Stimulated activated CD4-positive, alpha-beta T cell treated with anti-CD3 and anti-CD28 coated beads, Interleukin-15, amount 100 ng/mL, for 1 hour (primary cell): ENCODE data around the gene USP3.

Experiments used
- DNase-seq, 2 donors: peaks; one replicate each; pipeline ENCODE4 v3.0.0-alpha.2; 2020; ENCODE audit warnings: low read depth in 1 of 2, low spot score in 1 of 2

The USP3 gene

DNA sequence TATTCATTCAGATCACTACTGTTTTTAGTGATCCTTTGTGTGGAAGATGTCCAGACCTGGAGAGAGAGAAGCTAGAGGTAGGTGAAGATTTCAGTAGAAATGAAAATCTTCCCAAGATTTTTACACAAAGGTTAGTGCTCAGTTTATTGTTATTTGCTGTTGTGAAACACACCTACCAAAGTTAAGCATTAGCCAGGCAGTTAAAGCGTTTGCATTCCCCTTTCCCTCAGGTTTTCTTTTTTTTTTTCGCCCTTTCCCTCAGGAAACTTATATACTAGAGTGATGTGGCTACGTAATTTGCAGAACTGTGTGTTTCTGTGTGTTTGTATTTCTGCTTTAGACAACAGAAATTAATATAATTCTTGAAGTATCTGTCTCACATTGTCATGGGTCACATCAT is 34.5 kb downstream of the USP3 start:
- DNase-seq = no peak

DNA sequence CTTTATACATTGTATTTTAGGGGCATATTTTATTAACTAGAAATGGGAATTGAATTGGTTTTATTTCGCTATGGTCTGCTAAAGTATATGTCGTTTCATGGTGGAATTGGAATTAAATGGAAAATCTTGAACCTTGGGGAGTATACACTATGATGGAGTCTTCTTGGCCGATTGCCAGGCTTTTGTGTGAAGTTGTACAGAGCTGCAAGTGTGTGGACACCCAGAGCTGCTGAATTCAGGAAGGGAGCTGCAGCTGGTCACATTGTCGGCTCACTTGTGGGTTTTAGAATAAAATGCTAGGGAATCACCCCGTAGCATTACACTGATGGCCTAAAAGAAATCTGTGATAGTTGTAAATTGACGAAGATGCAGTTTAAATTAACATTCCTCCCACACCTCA is 35.1 kb downstream of the USP3 start:
- no peak for DNase-seq

DNA sequence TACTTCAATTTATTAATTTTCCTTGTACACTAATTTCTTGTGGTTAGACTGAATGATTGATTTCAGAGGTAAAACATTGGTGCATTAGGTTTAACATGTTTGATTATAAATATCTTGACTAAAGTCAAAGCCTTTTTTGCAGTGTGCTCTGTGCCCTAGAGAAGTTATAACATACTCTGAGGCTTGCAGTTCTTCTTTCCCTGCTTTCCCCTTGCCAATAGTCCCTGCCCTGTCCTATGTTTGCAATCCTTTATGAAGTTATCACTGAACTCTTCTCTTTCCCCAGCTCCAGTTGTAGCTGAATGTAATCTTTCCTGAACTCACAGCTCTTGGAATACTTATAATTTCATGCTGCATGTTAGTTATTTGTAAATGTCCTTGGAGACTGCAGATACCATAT is 35.6 kb downstream of the USP3 start:
- no peak for DNase-seq

DNA sequence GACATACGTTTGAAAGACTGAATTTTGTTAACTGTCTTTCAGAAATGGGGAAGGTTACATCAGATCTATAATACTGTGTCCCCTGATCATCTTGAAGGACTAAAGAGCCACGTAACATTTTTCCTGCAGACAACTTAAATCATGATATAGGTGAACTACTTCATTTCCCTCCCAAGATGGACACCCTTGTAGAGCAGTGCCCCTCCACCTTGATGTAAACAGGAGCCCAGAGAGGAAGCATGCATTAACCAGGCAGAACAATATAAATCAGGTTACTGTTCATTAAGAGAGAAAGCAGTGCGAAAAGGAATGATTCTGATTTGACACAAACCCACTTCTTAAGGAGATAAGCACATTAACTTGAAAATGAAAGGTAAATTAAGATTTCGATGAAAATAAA is 36.1 kb downstream of the USP3 start:
- no peak for DNase-seq

DNA sequence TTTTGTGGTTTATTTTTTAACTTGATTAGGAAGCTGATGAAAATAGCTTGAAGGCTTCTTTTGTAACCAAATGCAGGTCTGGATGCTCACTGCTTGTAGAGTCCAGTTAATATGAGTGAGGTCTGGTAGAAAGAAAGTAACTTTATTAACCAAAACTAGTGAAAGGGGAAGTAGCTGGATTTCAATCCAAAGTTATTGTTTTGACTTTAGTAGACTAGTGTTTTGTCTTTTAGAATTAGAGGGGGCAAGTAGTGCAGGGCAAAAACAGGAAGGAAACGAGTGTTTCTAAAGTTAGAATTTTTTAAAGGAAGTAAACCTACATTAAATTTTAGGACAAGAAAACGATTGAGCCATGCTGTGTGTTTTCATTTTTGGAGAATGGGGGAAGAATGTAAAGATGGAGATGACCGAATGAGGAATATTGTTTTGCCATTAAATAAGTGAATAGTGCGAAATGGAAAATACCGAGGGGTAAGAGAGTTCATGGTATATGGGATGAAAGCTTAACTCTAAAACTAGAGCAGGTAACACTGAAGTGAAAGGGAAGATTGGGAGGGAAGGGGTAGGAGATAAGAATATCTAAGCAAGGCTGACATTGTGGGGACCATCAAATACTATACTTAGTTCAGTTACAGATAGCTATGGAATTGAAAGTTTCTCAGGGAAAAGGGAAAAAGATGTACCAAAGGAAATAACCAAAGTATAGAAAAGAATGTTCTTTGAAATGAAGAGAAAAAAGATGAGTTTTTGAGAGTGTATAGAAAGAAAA is 40.0 kb downstream of the USP3 start:
- DNase-seq = no peak

DNA sequence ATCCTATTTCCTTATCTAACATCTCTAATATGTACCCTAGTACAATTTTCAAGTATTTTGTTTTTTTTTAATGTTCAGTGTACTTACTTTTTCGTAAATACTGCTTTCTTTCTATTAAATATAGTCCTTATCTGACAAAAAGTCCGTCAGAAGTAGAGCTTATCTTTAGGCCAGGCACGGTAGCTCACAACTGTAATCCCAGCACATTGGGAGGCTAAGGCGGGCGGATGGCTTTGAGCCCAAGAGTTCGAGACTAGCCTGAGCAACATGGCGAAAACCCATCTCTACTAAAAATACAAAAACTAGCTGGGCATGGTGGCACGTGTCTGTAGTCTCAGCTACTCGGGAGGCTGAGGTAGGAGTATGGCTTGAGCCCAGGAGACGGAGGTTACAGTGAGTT is 41.1 kb downstream of the USP3 start:
- DNase-seq = no peak

DNA sequence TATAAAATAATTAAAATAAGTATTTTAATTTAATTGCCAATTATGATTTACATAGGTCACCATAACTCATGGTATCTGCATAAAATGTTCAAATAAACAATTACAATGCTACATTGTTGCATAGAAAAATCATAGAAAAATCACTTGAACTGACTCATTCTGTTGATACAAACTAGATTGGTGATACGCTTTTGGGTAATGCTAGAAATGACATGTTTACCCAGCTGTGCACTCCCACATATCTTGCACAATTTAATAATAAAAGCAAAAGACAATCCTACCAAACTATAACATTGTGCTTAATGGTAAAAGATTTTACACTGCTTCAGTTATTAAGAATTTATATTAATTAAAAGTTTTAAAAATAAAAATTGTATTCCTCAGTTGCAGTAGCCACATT is 47.0 kb downstream of the USP3 start:
- DNase-seq = no peak

DNA sequence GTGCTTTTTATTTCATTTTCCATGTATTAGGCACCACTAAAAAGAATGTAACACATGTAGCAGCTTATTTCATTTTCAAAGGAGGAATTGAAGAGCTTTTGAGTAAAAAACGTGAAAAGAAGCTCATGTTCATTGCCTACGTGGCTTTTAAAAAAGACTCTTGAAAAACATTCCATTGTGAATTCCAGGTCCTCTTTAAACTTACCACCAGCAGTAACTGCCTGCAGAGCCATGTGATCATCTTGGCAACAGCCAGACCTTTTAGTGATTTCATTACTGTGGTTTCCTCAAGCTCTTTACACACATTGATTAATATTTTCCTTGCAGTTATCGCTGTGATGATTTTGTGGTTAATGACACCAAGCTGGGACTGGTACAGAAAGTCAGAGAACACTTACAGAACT is 49.0 kb downstream of the USP3 start:
- no peak for DNase-seq

DNA sequence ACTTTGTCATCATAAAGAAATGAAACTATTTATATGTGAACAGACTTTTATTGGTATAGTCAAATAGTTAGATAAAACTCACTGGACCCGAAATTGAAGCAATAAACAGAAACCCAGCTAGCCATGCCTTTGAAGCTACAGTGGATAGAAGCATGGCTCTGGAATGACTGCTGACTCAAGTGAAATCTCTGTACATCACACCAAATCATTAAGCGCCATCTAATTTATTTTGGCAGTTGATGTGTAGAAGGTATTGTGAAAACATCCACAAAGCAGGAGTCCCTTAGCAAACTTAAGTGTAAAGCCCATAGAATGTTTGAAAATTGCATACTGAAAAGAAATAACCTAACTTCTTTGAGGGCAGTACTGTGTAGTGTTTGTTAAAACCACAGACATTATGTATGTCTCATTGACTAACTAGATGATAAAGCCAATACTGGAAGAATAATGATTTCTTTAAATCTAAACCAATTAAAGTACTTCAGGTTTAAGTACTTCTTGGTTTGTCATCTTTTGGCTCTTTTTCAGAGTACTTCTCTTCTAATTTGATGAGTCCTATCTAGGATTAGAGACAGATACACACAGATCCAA is 50.0 kb downstream of the USP3 start:
- DNase-seq = no peak

DNA sequence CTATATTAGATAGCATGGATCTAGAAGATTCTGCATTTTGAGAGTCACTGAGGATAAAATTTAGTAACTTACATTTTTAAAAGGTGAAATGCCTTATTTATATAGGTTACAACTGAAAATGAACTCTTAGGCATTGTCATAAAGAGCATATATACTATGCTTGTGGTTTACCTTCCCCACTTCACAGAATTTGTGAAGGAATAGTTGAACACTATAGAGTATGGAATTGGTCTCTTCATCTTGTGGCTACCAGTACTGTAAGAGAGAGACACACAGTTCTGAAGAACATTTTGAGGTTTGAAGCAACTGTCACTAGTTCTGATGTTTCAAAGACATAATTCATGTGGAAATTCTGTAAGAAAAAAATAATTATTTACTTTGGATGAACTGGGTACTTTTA is 51.1 kb downstream of the USP3 start:
- no peak for DNase-seq

DNA sequence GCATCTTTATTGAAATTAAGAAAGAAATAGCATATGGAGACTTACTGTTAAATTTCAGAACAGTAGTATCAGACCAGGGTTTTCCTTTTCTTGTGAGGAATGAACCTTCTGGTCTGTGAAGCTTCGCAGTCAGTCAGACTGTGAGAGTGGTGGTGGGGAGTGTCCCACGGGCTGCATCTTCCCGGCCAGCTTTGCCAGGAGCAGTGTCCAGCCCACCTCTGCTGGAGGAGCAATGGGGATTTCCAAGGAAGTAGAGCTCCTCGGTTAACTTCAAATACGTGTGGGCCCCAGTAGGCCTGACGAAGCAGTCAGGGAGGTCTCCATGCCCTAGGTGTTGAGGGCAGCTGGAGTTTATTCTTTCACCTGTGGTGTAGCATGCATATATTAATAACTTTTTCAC is 51.9 kb downstream of the USP3 start:
- no peak for DNase-seq

DNA sequence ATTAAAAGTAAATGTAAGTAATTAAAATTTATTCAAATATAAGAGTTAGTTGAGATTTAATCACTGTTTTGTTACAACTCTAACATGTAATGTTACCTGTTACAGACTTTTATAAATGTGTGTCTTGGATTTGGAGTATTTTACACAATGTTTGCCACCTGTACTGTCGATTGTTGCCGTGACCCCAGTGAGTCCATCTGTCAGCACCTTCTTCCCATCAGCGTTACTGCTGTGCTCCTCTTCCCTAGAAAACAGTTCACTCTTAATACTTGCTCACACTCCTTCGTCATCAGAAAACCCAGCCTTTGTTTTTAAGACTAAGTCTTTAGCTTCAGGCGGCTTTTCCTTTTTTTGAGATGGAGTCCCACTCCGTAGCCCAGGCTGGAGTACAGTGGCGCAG is 52.3 kb downstream of the USP3 start:
- no peak for DNase-seq

DNA sequence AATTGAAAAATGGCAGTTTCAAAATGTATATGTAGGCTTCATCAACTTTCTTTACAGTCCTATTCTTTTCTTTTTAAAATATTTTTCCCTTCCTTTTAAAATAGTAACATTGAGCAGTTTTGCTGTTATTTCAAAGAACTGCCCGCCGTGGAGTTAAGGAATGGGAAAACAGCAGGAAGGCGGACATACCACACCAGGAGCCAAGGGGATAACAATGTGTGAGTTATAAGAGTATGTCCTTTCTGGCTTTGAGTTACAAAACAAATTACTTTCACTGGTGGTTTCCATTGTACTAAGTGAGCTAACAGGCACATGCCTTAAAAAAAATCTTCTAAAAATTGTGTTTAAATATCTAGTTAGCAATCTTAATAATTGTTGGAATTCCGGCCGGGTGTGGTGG is 55.4 kb downstream of the USP3 start:
- DNase-seq = no peak

DNA sequence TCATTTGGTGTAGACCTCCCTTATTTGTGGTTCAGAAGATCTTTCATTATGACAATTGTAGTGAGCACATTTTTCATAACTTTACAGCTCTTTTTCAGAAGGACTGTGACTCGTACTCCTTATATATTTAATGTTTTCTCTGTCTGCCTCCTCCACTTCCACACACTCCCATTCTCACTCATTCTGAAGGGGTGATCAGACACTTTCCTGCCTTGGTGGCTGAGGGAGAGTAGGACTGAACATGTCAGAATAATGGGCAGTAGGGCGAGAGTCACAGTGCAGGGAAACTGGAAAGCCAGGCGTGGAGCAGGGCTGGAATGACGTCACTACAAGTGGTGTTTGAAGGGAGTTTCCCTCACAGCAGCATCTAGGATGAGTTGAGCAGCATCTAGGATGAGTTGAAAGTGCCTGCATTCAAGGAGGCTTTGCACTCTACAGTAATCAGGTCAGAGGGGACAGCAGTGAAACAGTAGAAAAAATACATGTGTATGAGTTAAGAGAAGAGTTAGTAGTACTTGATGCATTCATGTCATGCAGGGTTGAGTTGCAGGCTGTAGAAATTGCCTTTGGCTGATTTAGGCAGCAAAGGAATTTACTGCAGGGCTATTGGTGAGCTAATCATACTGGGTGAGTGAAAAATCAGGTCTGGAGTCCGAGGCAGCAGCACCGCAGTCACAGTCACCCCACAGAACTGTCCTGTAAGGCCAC is 56.5 kb downstream of the USP3 start:
- DNase-seq = peak in 1 of 2 donors; percentile 5

DNA sequence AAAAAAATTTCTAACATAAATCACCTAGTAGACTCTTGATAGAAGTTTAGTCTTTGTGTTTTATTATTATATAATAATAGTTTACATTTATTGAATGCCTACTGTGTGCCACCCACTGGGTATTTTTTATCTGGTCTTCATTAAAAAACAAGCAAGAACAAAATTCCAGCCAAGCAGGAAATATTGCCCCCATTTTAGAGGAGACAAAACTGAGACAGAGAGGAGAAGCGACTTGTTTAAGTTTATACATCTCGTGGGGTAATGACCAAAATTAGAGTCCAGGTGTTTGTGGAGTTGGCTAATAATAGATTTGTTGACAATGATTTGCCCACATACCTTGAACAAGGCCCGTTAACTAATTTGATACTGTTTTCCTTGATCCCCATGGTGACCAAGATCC is 59.7 kb downstream of the USP3 start:
- no peak for DNase-seq

DNA sequence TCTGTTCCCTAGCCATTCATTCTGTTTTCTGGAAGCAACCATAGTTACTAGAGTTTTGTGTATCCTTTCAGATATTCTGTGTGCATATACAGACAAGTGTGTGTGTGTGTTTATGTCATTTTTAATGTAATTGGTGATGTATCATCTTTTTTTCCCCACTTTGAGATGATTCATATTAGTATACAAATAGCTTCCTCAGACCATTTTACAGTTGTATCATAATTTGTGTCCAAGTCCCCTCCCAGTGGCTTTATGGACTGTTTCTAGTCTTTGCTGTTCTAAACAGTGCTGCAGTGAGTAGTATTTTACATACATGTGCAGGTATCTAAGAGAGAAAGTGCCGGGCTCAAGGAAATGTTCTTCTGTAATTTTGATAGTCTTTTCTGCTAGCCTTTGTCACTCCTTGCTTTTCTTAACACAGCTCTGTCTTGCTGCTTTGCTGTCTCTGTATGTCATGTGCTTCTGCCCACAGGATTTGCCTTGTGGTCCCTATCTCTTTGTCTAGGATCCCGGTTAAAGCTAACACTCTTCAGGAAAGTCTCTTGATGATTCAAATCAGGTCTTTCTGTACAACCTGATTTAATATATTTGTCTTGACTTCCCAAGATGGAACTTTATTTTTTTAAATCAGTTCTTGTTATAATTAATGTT is 61.3 kb downstream of the USP3 start:
- DNase-seq = no peak

DNA sequence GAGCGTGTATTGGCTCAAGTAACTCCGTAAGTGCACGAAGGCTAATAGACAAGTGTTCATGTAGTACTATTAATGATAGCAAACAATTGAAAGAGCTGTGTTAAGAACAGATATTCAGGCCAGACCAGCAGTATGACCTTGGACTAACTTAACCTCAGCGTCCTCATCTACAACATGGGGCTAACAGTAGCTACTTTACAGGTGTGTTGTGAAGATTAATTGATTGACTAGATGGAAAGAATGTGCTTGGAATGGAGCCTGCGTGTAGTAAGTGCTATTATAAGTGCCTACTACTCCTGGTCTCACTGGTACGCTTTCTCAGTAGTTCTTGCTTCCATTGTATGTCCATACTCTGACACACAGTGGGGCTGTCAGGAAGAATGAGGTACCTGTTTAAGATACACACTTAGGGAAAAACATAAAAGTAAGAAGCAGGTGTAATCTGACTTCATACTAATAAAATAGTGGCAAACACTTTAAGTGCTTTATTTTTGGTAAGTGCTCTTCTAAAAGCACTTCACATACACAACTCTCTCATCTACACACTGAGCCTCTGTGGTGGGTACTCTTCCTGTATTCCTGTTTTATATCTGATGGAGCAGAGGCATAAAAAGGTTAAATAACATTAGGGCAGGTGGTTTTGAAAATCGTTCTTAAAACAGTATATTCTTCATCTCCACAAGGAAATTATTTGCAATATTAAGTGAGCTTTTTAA is 68.5 kb downstream of the USP3 start:
- no peak for DNase-seq

DNA sequence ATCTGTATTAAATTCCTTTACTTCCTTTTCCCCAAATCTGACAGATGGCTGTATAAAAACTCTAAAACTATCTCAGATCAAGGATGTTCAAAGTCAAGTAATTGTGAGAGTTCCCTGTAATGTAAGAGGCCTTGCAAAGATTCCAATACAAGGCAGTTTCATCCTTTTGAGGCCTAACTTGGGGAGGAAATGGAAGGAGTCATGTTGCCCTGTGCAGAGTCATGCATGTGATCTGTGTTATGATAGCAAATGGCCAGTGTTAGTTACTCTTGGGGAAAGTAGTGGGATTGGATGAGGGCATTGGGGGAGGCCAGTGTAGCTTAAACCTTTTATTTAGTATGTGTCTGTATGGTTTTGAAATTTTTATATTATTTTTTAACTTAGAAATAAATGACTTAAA is 69.1 kb downstream of the USP3 start:
- DNase-seq = no peak

DNA sequence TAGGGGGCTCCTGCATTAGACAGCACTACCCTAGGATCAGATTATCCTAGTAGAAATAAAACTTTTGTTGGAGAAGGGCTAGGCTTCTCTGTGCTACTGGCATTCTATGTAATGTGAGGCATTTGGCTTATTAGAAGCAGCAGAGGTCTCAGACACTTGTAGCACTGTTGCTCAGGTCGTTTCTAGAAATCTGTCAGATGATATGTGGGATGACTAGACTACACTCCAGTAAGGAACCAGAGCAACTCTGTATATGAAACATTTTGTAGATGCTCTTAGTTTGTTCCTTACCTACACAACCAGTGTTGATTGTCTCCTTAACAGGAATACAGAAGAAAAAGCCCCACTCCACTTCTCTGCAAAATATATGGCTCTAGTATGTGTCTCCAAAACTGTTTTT is 70.9 kb downstream of the USP3 start:
- no peak for DNase-seq

DNA sequence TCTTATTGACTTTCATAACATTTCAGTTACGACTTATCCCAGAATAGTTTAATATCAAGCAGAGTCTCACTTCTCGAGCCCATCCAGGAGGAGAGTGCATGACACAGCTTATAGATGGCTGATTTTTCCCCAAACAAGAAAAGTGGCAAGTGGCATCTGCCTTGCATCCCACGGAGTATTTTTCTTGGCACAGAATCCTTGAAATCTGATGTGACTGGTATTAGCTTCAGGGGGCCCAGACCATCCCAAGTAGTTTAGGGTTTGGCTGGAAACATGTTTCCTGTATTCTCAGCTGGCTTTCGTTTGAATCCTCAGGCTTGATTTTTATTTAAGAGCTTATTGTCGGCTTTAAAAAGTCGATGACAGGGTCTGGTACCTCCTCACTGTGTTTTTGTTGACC is 72.0 kb downstream of the USP3 start:
- DNase-seq = no peak

DNA sequence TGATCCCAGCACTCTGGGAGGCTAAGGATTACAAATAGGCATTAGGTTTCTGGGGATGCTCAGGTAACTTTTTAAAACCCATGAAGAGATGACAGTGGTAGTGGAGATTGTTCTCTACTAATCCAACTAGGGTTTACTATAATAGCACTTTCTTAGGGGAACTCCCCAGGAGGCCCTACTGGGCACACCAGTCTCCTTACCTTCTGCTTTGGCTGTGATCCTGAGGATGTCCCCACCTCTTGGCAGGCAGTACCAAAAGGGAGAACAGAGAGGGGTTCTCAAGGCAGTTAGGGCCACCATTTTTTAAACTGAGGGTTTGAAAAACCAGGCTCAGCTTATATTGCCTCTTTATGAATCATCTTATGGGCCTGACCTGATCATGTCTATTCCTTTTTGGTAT is 77.8 kb downstream of the USP3 start:
- no peak for DNase-seq
